Glutamatergic neuron (in vitro differentiated cells): ENCODE data around the gene CDK11A. TPM values are rescaled to one million over a fixed set of nuclear protein-coding genes. Genes with fewer than 3 reads are reported as not detected.

ENCODE experiments used
- DNase-seq: peaks from one replicate; pipeline ENCODE4 v3.0.0; 2022
- H3K27ac Mint-ChIP-seq: one replicate; pipeline ENCODE4 v1.8.0; 2020; ENCODE audit warnings: mild to moderate bottlenecking, mixed read lengths, inconsistent platforms; ENCODE audit not compliant: unreplicated experiment
- H3K27me3 Mint-ChIP-seq: one replicate; pipeline ENCODE4 v1.8.0; 2020; ENCODE audit warnings: mild to moderate bottlenecking, moderate library complexity, mixed read lengths, inconsistent platforms; ENCODE audit not compliant: unreplicated experiment
- H3K36me3 Mint-ChIP-seq: one replicate; pipeline ENCODE4 v1.8.0; 2020; ENCODE audit warnings: mild to moderate bottlenecking, mixed read lengths, inconsistent platforms; ENCODE audit not compliant: unreplicated experiment
- H3K4me1 Mint-ChIP-seq: one replicate; pipeline ENCODE4 v1.8.0; 2020; ENCODE audit warnings: mild to moderate bottlenecking, low read depth, mixed read lengths, inconsistent platforms; ENCODE audit not compliant: unreplicated experiment
- H3K4me3 Mint-ChIP-seq: one replicate; pipeline ENCODE4 v1.8.0; 2020; ENCODE audit warnings: mild to moderate bottlenecking, mixed read lengths, inconsistent platforms; ENCODE audit not compliant: unreplicated experiment
- H3K9me3 Mint-ChIP-seq: one replicate; pipeline ENCODE4 v1.8.0; 2020; ENCODE audit warnings: mild to moderate bottlenecking, moderate library complexity, mixed read lengths, inconsistent platforms; ENCODE audit not compliant: unreplicated experiment
- CTCF ChIP-seq: fragments of 200-600 bp; sonication (generic); IDR thresholded peaks from one replicate; pipeline ENCODE4 v1.5.0; 2021; ENCODE audit not compliant: partially characterized antibody, unreplicated experiment
- total RNA-seq: library from RNA; stranded (reverse); fragmentation: NEBNext Ultra II Directional; extraction: Animal tissue kit (Norgen Biotek cat#: 25700); gene quantifications from one replicate; pipeline ENCODE4 v1.2.1, GENCODE V29; 2021; ENCODE audit not compliant: unreplicated experiment

Gene CDK11A
- total RNA-seq, 1 donor from 2014 or later = 62.8 TPM

- no peak overlapping the region for H3K4me3 Mint-ChIP-seq
- H3K4me1 Mint-ChIP-seq = peaks cover 12% of the 10 kb centered on the region
- DNase-seq = no peak
- H3K36me3 Mint-ChIP-seq = no peaks in the 10 kb centered on the region
- peaks cover 6% of the 10 kb centered on the region for H3K27me3 Mint-ChIP-seq
- no peak for TF ChIP-seq CTCF
- H3K27ac Mint-ChIP-seq = no peak overlapping the region
- peaks cover 7% of the 10 kb centered on the region for H3K9me3 Mint-ChIP-seq
These were observed 40.0 kb downstream of the CDK11A start for GRCh38 chr1:1684031-1684681.

GRCh38 chr1:1683104-1683905 is 40.9 kb downstream of the CDK11A start:
- Mint-ChIP-seq H3K4me1 (peaks cover 21% of the 10 kb centered on the region), H3K9me3 (peaks cover 8% of the 10 kb centered on the region), H3K4me3 (peak overlapping the region; percentile 38), H3K27ac (peak overlapping the region; percentile 18), H3K36me3 (no peaks in the 10 kb centered on the region), H3K27me3 (peaks cover 8% of the 10 kb centered on the region)
- TF ChIP-seq CTCF = no peak
- DNase-seq = no peak

GRCh38 chr1:1680912-1681273 is 43.3 kb downstream of the CDK11A start:
- DNase-seq = no peak
- Mint-ChIP-seq H3K4me3 (no peak overlapping the region), H3K27ac (no peak overlapping the region), H3K4me1 (peaks cover 23% of the 10 kb centered on the region), H3K27me3 (peaks cover 8% of the 10 kb centered on the region), H3K9me3 (peaks cover 9% of the 10 kb centered on the region), H3K36me3 (no peaks in the 10 kb centered on the region)
- no peak for TF ChIP-seq CTCF

GRCh38 chr1:1680031-1680911 is 43.9 kb downstream of the CDK11A start:
- no peak overlapping the region for H3K4me3 Mint-ChIP-seq
- H3K27ac Mint-ChIP-seq = no peak overlapping the region
- peaks cover 8% of the 10 kb centered on the region for H3K27me3 Mint-ChIP-seq
- H3K36me3 Mint-ChIP-seq = no peaks in the 10 kb centered on the region
- peaks cover 23% of the 10 kb centered on the region for H3K4me1 Mint-ChIP-seq
- peaks cover 9% of the 10 kb centered on the region for H3K9me3 Mint-ChIP-seq
- no peak for DNase-seq
- no peak for TF ChIP-seq CTCF
